Measurements from ENCODE around the gene TMPRSS9.

TMPRSS9 gene

GRCh38 chr19:2432131-2432848 lies 72.2 kb downstream of the TMPRSS9 start:
- no peak for DNase-seq (ENCODE audit: low read depth in 3 of 3, low spot score in 1 of 3)

GRCh38 chr19:2433854-2434253 lies 73.8 kb downstream of the TMPRSS9 start:
- DNase-seq (ENCODE audit: low read depth in 3 of 3, low spot score in 1 of 3) = no peak

GRCh38 chr19:2434267-2434666 lies 74.2 kb downstream of the TMPRSS9 start:
- no peak for DNase-seq (ENCODE audit: low read depth in 3 of 3, low spot score in 1 of 3)

- no peak for DNase-seq (ENCODE audit: low read depth in 3 of 3, low spot score in 1 of 3)
Measured at GRCh38 chr19:2434721-2435265, 74.7 kb downstream of the TMPRSS9 start.

- no peak for DNase-seq (ENCODE audit: low read depth in 3 of 3, low spot score in 1 of 3)
Measured at GRCh38 chr19:2436384-2436783, 76.3 kb downstream of the TMPRSS9 start.

- DNase-seq (ENCODE audit: low read depth in 3 of 3, low spot score in 1 of 3) = no peak
Measured at GRCh38 chr19:2436926-2437325, 76.9 kb downstream of the TMPRSS9 start.

- no peak for DNase-seq (ENCODE audit: low read depth in 3 of 3, low spot score in 1 of 3)
Measured at GRCh38 chr19:2438178-2438577, 78.1 kb downstream of the TMPRSS9 start.

GRCh38 chr19:2440515-2440914 lies 80.5 kb downstream of the TMPRSS9 start:
- DNase-seq (ENCODE audit: low read depth in 3 of 3, low spot score in 1 of 3) = no peak

- DNase-seq (ENCODE audit: low read depth in 3 of 3, low spot score in 1 of 3) = no peak
Measured at GRCh38 chr19:2441096-2441752, 81.2 kb downstream of the TMPRSS9 start.

- DNase-seq (ENCODE audit: low read depth in 3 of 3, low spot score in 1 of 3) = no peak
Measured at GRCh38 chr19:2443116-2443784, 83.2 kb downstream of the TMPRSS9 start.

GRCh38 chr19:2443785-2444182 lies 83.7 kb downstream of the TMPRSS9 start:
- DNase-seq (ENCODE audit: low read depth in 3 of 3, low spot score in 1 of 3) = no peak

- DNase-seq (ENCODE audit: low read depth in 3 of 3, low spot score in 1 of 3) = no peak
Measured at GRCh38 chr19:2444251-2445002, 84.4 kb downstream of the TMPRSS9 start.

- DNase-seq (ENCODE audit: low read depth in 3 of 3, low spot score in 1 of 3) = no peak
Measured at GRCh38 chr19:2446381-2446780, 86.3 kb downstream of the TMPRSS9 start.

- DNase-seq (ENCODE audit: low read depth in 3 of 3, low spot score in 1 of 3) = no peak
Measured at GRCh38 chr19:2449019-2449418, 89.0 kb downstream of the TMPRSS9 start.

- DNase-seq (ENCODE audit: low read depth in 3 of 3, low spot score in 1 of 3) = no peak
Measured at GRCh38 chr19:2451138-2451537, 91.1 kb downstream of the TMPRSS9 start.

GRCh38 chr19:2451741-2452140 lies 91.7 kb downstream of the TMPRSS9 start:
- no peak for DNase-seq (ENCODE audit: low read depth in 3 of 3, low spot score in 1 of 3)

GRCh38 chr19:2453431-2454025 lies 93.5 kb downstream of the TMPRSS9 start:
- no peak for DNase-seq (ENCODE audit: low read depth in 3 of 3, low spot score in 1 of 3)

GRCh38 chr19:2454199-2454961 lies 94.3 kb downstream of the TMPRSS9 start:
- DNase-seq (ENCODE audit: low read depth in 3 of 3, low spot score in 1 of 3) = no peak

- DNase-seq (ENCODE audit: low read depth in 3 of 3, low spot score in 1 of 3) = no peak
Measured at GRCh38 chr19:2454962-2455850, 95.1 kb downstream of the TMPRSS9 start.
